SHP77 (cell line): ENCODE results near the gene FAM168B.

ENCODE experiments used
- DNase-seq, 2 experiments: peaks; one replicate each; lab custom pipeline; 2025; lab: John Stamatoyannopoulos, UW

Gene FAM168B

DNA sequence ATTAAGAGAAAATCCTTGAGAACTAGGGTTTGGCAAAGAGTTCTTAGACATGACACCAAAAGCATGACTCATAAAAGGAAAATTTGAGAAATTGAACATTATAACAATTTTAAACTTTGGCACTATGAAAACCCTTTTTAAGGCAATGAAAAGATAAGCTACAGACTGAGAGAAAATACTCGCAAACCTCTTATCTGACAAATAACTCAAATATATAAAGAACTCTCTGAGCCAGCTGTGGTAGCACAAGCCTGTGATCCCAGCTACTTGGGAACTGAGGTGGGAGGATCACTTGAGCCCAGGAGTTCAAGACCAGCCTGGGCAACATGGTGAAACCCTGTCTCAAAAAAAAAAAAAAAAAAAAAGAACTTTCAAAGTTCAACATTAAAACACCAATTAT, 70.5 kb downstream of the FAM168B start:
- no peak for DNase-seq

DNA sequence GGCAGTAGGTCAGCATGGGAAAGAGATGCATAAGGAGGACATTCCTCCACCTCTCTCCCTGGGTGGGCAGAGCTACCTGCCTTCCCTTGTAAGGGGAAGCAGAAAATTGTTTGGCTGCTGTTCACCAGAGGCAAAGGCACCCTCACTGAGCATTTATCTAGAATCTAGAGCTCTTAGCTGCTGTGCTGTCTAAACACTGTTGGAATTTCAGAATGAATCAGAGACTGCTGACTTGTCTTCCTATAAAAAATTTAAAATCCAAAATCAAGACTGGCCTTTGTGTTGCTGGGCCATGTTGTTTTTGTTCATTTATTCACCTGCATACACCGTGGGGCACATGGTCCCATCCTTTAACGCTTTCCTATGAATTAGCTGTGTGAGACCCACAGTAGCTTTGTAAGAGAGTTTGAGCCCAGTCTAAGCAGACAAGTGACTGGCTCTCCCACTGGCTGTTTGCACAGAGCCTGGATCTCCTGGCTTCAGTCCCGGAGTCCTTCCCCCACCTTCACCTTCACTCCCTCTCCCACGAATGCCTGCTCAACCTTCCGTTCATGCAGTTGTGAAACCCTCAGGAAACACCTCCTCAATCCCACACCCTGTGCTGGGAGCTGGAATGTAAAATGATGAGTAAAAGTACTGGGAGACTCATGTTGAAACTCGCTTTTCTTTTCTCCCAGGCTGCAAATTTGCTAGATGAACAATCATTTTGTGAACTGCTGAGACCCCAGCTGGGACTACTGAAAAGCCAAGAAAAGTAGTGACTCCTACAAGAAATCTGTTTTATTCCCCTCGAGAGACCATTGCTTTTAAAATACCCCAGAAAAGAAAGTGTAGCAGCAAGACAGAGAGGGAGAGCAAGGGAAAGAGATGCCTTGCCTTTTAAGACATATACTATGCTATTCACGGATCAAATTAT, 76.2 kb downstream of the FAM168B start:
- DNase-seq: no peak

DNA sequence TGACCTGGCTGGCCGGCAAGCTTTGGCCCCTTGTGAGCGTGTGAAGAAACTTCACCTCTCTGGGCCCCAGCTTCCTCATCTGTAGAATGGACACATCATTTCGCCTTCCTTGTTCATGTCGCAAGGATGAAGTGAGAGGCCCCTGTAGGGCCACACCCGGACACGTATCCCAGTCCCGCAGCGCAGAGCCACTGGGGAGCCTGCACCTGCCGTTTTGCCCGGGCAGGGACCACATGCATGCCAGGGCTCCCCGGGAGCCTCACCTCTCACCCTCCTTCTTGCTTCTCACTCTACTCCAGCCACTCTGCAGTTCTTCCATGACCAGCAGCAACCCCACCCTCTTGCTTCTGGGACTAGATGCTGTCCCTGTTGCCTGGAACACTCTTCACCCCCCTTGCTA, 77.5 kb downstream of the FAM168B start:
- no peak for DNase-seq

DNA sequence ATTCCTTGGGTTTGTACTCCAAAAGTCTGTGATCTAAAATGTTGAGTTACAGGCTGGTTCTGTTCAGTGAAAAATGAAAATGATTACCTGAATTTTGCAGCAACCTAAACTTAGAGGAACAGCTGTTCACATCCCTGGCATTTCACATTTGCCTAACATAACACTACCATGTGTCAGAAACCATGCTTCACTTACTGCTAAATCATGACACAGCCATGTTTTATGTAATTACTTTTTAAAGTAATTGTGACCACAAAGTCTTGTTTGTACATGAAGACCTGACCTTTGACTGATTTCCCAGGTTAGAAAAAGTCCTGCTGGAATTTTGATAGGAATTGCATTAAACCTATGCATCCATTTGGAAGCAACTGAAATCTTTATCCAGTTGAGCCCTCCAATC, 79.1 kb downstream of the FAM168B start:
- DNase-seq: no peak

DNA sequence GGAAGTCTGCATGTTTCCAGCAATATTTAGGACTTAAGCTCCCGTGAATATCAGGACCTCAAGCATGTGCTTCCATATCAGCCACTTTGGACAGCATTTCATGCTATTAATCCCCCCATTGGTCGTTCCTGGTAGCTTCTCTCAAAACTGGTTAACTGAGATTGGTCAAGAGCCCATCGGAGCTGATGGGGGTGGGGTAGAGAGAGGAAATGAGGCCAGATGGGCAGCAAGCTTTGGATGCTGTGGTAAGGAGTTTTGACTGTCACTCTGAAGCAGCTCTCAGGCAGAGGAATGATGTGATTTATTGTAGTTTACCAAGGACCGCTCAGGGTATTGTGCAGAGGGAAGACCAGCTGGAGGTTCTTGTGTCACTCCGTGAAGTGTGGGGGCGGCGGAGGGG, 81.8 kb downstream of the FAM168B start:
- DNase-seq: no peak

DNA sequence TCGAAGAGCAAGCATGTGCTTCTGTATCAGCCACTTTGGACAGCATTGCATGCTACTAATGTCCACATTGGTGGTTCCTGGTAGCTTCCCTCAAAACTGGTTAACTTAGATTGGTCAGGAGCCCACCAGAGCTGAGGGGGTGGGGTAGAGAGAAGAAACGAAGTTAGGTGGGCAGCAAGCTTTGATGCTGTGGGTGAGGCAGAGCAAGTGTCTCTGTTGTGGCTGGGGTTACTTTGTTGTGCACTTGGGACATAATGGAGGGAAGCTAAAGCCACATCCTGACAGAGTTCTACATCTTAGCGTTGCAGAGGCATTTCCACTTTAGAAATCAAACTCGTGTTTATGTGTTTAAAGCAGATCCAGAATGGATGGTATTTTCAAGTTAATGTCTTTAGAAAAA, 82.7 kb downstream of the FAM168B start:
- no peak for DNase-seq

DNA sequence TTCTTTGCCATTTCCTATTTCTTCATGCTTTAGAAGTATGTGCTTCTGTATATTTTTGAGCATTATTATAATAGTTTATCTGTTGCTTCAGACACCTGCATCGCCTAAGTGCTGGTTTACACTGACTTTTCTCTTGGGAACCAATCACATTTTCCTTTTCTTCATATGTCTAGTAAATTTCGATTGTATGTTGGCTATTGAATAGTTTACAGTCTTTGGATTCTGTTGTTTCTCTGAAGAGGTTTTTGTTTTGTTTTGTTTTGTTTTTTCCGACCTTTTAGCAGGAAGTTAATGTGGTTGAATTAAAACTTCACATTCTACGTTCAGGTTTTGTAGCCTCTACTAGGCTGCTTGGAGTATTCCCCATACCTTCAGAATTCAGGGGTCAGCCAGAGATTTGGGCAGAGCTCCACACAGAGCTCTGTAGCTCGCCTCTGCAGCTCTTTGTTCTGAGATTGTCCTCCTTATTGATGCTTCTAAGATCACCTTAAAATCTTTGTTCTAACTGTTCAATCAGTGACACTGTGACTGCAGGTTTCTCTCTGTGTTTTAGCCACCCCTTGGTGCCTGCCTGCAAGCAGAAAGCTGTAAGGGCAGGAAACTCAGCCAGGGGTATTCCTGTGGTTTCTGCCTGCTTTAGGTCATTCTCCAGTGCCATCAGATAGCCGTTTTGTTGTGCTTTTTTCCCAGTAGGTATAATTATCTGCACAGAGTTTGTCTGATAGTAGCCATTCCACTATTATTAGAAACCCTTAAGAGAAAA, 83.4 kb downstream of the FAM168B start:
- DNase-seq: no peak

DNA sequence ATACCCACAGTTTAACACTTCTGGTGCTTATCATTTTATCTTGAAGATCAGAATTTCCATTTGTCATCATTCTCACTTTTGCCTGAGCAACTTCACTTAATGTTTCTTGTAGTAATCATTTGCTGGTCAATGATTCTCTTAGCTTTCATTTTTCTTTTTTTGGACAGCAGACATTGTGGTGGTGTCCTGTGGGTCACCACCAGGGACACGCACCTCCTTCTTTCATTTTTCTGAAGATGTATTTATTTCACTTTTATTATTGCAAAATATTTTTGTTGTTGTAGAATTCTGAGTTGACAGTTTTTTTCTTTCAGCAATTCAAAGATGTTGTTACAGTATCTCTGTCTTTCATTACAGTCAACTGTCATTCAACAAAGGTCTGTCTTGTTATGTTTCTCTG, 84.3 kb downstream of the FAM168B start:
- no peak for DNase-seq

DNA sequence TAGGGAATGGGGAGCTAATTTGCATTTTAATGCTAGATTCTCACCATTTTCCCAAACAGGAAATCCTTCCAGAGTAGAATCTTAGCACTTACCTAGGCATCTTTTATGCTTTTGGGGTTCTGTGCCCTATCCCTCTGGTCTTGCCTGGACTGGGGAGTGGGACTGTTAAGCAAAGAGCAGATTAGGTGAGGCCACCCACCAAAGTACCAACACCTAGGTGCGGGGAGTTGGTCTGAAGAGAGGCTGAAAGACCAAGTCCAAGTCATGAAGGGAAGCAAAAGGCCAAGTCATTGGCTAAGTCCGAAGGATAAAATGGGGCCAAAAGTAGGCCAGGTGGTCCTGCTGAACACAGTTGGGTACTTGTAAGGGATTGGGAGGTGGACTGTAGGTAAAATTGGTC, 86.7 kb downstream of the FAM168B start:
- no peak for DNase-seq

DNA sequence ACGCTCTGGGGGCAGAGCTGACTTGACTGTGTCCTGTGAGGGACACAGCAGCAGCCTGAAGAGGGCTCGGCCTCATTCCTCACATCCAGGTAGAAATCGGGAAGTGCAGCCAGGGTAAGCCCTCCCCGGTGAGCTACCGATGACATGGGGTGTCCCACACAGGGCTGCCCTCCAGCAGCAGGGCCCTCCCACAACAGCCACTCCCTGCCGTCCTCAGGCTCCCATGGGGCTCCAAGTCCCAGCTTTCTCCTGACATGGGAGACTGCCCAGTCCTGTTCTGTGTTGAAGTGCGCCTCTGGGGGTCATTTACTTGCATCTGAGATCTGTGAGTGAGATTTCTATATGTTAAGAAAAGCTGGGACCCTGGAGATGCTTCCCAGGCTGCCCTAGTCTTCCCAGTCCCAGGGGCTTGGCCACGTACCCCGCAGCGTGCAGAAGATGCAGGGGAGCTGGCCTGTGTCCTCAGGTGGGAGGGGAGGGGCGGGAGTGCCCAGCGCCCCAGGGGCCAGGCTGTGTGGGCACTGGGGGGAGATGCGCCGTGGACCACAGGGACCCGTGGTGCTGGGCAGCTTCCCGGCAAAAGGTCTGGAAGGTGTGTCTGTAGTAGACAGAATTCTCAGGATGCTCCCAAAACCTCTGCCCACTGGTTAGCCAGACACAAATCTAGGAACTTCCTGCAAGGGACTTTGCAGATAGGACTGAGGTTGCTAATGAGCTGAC, 87.9 kb downstream of the FAM168B start:
- no peak for DNase-seq

DNA sequence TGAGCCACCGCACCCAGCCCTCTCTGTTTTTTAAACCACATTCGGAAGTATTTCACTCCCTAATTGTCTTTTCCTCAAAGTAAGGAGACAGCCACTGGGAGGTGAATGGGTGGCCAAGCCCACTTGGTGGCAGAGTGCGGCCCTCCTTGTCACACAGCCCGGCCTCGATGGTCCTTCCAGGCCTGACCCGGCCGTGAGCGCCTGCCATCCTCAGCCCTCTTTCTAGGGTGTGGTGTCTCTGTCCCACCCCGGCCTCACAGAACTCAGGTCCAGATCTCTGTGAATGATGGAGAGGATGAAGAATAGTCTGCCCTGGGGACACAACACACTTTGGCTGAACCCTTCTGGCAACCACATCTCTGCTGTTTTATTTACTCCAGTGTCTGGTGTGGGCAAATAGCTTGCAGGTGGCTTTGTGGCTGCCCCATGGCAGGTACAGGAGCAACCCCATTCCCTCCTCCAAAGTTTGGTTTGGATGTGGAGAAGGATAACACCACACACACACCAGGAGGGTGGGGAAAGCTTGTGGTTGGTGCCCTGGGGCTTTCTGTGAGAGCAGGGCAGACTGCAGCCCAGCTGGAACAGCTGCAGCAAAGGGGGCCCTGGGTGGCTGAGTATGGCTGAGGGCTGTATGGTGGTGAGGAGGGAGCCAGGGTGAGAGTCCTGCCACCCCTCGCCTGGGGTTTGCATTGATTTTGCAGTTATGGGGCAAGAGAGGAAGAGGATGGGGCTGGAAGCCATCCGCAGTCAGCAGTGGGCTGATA, 88.6 kb downstream of the FAM168B start:
- no peak for DNase-seq

DNA sequence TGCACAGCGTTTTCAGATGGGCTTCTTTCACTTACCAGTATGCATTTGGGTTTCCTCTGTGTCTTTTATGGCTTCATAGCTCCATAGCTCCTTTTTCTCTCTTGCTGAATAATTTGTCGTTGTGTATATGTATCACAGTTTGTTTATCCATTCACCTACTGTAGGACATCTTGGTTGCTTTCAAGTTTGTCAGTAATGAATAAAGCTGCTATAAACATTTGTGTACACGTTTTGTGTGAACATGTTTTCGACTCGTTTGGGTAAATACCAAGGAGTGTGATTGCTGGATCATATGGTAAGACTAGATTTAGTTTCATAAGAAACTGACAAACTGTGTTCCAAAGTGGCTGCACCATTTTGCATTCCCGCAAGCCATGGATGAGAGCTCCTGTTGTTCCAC, 94.7 kb downstream of the FAM168B start:
- DNase-seq: no peak
